ENCODE results near the gene NRARP. TPM values are rescaled to one million over a fixed set of nuclear protein-coding genes. Genes with fewer than 3 reads are reported as not detected.

NRARP gene
- total RNA-seq, 1 experiment from 2014 or later: 23.8 TPM

- Histone ChIP-seq H2AK5ac (ENCODE audit: insufficient read length, low read length) (no peak overlapping the region), H2BK20ac (ENCODE audit: low read depth, low read length, poor library complexity, severe bottlenecking) (no peak overlapping the region), H4K20me1 (ENCODE audit: control insufficient read depth, insufficient read depth, insufficient read length) (no peaks in the 10 kb centered on the region), H3T11ph (ENCODE audit: low read length) (no peak overlapping the region), H3K79me2 (ENCODE audit: insufficient read depth, low read length) (peaks cover 6% of the 10 kb centered on the region; the same call in 1 of the 2 replicates), H3K23me2 (ENCODE audit: insufficient read length, low read depth, low read length, poor library complexity, severe bottlenecking) (peaks cover 14% of the 10 kb centered on the region), H4K91ac (ENCODE audit: insufficient read length, low read depth, low read length) (no peak overlapping the region), H3K27me3 (ENCODE audit: insufficient read depth, low read length) (no peaks in the 10 kb centered on the region), H3K9ac (ENCODE audit: extremely low read depth, insufficient read length, low read length) (peak overlapping the region; percentile 43), H3K14ac (ENCODE audit: insufficient read depth, low read length) (no peak overlapping the region), H3K4ac (ENCODE audit: low read depth, low read length) (no peak overlapping the region), H2BK5ac (ENCODE audit: insufficient read length, low read length) (no peak overlapping the region), H2BK12ac (ENCODE audit: insufficient read length, low read depth, low read length) (no peak overlapping the region), H3K9me3 (ENCODE audit: control insufficient read depth, low read depth, low read length) (no peaks in the 10 kb centered on the region), H3K23ac (ENCODE audit: insufficient read length, low read depth, low read length) (no peak overlapping the region), H3K27ac (ENCODE audit: insufficient read length, low read depth, low read length) (no peak overlapping the region), H2BK15ac (ENCODE audit: low read depth, low read length) (no peak overlapping the region), H3K56ac (ENCODE audit: insufficient read length, low read depth, low read length) (no peak overlapping the region), H4K5ac (ENCODE audit: insufficient read length, low read depth, low read length) (no peak overlapping the region), H3K18ac (ENCODE audit: insufficient read length, low read depth, low read length) (no peak overlapping the region), H4K8ac (replicated peaks; ENCODE audit: insufficient read length, low read depth, low read length) (no peak overlapping the region), H2AFZ (ENCODE audit: low read length) (no peak overlapping the region), H3K79me1 (ENCODE audit: insufficient read depth, low read depth, low read length, poor library complexity, severe bottlenecking) (peaks cover 5% of the 10 kb centered on the region), H3K4me1 (ENCODE audit: insufficient read depth, low read length) (no peaks in the 10 kb centered on the region), H3K4me2 (ENCODE audit: insufficient read depth, insufficient read length, low read length) (peak overlapping the region; percentile 68), H2BK120ac (ENCODE audit: low read depth, low read length, poor library complexity, severe bottlenecking) (no peak overlapping the region)
- TF ChIP-seq CTCF (conservative IDR thresholded peaks at IDR 0.05): no peak
- peaks cover 6 to 16% of the 10 kb centered on the region in 2 experiments for H3K4me1 Mint-ChIP-seq
- H3K27me3 Mint-ChIP-seq (ENCODE audit: low read depth): no peaks in the 10 kb centered on the region
- H3K36me3 Mint-ChIP-seq (ENCODE audit: insufficient read depth in 1 of 3, low read depth in 3 of 3): peaks cover 16 to 27% (median 25%) of the 10 kb centered on the region in 3 experiments; a peak in 6 of 7 replicates
- H3K27ac Mint-ChIP-seq: peak overlapping the region in 1 of 3 experiments; percentile 18; a peak in 1 of 7 replicates
- DNase-seq: no peak
- no peaks in the 10 kb centered on the region; a peak in 1 of 5 replicates for H3K9me3 Mint-ChIP-seq
- WGBS (ENCODE audit: extremely low coverage, insufficient read length, low lambda C conversion rate): no CpG with 5 or more reads among the region's 15 CpGs
- H3K4me3 Mint-ChIP-seq: peak overlapping the region; percentile 84 to 91
Measured at GRCh38 chr9:137256362-137256761, 45.7 kb downstream of the NRARP start.
